RPMI7951 (cell line): Measurements from ENCODE around the gene DUSP7. TPM values are rescaled to one million over a fixed set of nuclear protein-coding genes. Genes with fewer than 3 reads are reported as not detected.

Experiments used
- DNase-seq: peaks from one replicate; pipeline ENCODE4 v3.0.0-alpha.2; 2012; ENCODE audit warnings: low read depth
- total RNA-seq: library from RNA; depleted of rRNA; stranded (reverse); fragments of >200 nt; shearing (Covaris generic); gene quantifications from 2 replicates; pipeline ENCODE4 v1.2.3, GENCODE V29; 2014

DUSP7 gene
- total RNA-seq, 1 experiment from 2014 or later: 16.9 TPM

DNA sequence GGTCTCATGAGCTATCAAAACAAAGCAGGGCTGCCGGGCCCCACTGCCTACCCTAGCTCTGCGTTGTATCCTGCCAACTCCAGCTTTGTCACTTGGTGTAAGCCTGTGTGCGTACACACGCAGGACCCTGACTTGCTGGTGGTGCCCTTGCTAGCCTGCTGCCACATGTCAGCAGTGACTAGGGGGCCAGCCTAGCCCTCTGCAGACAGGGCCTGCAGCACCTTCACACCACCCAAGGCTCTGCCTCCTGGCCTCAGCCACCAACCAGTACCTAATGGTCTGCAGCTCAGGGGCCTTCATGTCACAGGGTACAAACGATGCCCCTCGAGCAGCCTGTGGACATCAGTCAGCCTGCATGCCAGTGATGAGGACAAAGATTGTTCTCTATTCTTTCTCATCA, 30.1 kb upstream of the DUSP7 start:
- DNase-seq: no peak

DNA sequence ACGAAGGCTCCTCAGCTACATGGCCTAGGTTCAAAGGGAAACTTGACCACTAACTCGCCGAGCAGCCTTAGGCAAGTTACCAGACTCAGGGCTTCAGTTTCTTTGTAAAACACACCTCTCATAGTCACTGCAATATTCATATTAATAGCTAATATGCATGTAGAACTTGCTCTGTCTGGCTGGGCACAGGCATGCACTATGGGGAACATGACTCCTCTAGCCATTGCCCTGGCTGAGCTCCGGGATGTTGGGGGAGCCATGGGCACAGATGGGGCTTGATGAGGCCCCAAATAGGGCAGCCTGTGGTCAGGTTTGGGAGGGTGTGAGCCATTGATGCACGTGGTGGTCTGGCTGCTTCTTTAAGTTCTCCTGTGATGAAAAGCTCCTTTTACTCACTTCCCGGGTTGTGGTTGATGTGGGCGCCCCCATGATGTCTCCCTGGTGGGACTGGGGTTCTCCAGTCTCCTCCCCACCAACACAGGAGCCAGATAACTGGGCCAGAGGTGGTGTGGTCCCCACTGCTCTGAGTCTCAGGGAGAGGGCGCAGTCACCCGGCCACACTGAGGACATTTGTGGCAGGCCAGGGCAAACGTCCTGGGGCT, 29.4 kb upstream of the DUSP7 start:
- DNase-seq: no peak

DNA sequence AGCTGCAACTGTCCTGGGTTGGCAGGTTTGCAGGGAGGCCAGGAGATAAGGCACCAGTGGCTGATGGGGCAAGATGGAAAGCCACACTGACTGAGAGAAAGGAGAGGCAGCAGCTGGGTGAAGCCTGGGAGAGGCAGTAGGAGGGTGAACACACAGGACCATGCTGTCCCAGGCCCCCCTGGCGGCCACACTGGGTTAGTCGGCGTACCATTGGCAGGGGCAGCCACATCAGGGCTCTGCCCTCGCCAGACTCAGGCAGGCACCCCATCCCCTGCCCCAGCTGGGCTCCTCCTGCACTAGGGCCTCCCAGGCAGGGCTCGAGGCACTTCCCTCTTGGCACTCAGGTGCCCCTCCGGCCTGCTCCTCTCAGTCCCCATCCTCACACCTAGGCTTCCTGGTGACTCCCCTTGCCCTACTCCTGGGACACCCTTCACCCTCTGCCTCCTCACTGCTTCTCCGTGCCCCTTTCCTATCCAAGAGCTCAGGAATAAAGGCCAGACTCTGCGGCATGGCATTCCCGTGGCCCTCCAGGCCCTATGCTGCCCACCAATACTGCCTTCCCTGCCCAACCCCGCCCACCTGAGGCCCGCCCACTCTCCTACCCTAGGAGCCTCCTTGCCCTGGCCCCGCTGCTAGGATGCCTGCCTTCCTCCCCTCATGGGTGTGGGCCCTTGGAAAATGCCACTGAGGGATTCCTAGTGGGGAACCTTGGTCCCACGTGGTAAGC, 28.7 kb upstream of the DUSP7 start:
- DNase-seq: no peak

DNA sequence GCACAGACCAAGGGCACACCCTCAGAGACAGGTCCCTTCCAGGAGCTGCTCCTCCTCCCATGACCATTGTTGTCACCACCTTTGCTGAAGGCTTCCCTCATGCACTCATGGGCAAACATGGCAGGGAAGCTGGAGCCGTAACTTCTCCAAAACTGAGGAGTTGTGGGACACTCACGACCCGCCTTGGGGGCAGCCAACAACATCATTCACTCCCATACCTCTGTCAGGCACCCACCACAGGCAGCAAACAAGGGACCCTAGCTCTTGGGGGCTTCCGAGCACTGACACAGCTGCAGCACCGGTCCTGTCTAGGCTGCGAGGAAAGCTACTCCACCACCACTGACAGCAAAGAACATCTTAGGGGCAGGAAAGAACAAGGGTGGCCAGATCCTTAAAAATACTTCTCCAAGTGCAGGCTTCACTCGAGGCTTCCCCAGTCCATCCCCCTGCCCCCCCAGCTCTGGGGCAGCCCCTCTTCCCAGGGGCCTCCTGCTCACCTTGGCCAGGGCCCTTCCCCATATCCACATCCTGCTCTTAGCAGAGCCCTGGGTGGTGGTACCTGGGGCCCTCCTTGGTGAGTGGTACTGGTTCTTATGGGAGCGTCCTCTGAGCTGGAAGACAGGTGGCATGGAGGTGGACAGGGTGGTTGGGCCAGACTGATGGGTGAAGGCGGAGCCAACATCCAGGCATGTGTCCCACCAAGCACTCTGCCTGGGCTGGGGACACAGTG, 28.0 kb upstream of the DUSP7 start:
- no peak for DNase-seq

DNA sequence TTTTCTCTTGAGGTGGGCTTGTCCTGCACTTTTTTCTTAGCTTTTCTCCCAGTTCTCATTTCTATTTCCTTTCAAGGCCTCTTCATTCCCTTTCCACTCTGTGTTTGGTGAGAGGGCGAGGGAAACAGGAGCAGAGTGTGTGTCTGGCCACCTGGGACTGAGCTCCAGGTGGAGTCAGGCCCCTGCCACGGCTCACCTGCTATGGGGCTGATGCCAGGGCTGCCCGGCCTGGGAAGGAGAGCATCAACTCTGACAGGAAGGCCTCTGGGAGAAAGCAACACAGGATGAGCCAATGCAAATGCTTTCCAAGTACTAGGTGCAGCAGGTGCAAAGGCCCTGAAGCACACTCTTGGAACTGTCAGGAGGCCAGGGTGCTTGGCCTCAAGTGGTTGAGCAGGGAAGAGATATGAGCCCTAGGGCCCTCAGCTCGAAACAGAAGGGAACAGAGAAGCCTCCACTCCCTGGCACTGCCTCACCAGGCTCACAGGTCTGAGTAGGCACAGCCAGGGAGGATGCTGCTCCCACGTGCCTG, 27.3 kb upstream of the DUSP7 start:
- DNase-seq: no peak

DNA sequence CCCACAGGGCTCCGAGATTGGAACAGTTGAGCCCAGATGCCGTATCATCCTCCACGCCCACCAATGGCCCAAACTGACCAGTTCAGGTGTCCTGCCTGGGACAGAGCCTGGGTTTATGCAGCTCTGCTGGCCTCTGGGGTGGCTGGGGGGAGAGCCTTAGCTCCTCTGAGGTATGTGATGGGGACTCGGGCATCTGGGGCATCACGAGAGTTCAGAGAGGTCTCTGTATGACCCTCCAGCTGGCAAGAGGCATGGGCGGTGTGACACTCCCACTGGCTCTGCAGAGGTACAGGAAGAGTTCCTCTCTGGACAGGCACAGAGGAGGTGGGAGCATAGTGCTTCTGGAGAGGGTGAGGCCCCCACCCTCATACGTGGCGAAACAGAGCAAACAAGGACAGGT, 26.6 kb upstream of the DUSP7 start:
- no peak for DNase-seq

DNA sequence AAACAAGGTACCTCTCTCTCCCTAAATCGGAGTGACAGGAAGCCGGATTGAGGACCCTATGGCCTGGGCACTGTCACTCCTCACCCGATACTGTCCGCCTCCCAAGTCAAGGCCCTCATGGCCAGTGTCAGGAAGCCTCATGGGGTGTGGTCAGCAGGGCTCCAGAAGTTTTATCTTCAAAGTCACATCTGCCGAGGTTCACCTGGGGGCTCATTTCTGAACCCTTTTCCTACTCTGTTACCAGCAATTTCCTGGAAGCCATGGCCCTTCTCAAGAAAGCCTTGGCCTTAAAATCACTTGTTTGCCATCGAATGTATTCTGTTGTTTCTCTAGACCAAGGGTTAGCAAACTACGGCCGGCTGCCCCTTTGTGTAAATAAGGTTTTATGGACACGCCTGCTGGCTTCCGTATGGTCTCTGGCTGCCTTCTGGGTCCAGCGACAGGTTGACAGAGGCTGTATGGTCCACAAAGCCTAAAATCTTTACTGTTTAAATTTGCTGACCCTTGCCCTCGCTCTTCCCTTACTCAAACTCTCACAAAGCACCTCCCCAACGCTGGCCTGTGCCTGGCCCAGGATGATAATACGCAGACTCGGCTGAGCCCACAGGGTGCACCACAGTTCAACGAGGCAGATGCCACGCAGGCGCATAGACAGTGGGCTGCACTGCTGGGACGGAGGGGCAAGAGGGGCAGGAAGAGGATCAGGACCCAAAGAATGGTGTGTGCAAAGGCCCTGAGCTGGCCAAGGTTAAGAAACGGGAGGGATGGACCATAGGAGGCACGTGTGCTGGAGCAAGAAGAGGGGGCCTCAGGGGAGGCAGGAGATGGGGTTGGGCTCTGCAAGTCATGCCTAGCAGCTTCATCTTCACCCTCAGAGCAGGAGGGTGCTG, 24.7 kb upstream of the DUSP7 start:
- DNase-seq: no peak

DNA sequence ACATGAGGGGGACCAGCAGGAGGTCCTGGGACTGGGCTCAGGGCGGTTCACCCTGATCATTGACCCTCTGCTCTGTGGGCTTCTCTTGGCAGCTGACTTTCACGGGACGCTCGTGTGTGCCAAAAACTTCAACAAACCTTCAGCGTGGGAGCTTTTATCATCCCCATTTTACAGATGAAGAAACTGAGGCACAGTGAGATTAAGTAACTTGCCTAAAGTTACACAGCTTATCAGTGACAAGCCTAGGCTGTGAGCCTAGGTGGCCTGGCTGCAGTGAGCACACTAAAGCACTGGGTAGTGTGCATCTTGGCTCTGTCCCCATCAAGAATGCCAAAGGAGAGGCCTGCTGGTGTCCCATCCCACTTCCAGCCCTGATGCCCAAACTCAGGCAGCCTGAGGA, 23.6 kb upstream of the DUSP7 start:
- DNase-seq: no peak

DNA sequence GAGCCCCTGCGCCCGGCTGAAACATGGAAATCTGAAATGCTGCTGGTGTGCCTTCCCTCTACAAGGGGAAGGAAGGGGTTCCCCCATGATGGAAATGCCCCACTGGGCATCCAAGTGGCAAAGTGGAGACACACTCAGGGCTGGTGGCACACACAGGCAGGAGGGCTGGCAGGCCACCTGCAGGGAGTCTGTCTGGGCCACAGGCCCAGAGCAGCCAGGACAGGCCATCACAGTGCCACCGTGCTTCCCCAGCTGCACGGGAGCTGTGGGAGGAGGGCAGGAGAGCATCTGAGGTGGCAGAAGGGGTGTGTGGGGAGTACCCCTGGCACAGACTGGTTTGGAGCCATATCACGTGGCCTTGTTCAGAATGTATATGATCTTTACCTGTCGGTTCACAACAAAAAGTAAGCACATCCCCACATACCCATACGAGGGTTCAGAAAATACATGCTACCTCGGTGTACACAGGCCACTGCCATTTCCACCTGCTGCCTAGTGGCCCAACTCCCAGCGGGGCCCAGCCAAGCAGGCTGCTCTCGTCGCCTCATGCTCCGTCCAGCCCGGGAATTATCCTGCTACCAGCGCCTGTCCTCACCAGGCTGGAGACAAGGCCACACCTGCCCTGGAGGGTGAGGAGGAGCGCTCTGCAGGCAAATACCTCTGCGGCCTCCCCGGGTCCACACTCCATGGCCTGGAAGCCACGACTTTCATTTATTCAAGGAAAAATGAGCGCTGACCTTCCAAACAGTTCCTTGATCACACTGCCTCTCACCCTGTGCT, 22.6 kb upstream of the DUSP7 start:
- no peak for DNase-seq

DNA sequence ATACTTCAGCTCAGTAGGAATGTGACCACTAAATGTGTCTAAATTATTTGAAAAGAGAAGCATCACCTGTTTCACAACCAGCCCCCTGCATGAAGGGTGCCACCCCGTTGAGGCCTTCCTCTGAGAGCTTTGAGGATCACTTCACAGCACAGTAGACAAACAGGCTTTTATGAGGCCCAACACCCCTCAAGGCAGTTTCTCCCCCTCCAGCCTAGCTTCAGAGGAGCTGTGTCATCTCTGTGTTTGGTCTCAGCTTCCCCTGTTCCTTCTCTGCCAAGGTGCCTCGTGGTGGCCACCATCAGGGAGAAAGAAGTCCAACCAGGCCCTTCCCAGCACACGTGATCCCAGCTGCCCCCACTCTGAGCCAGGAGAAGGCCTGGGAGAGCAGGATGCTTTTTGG, 21.6 kb upstream of the DUSP7 start:
- DNase-seq: no peak

DNA sequence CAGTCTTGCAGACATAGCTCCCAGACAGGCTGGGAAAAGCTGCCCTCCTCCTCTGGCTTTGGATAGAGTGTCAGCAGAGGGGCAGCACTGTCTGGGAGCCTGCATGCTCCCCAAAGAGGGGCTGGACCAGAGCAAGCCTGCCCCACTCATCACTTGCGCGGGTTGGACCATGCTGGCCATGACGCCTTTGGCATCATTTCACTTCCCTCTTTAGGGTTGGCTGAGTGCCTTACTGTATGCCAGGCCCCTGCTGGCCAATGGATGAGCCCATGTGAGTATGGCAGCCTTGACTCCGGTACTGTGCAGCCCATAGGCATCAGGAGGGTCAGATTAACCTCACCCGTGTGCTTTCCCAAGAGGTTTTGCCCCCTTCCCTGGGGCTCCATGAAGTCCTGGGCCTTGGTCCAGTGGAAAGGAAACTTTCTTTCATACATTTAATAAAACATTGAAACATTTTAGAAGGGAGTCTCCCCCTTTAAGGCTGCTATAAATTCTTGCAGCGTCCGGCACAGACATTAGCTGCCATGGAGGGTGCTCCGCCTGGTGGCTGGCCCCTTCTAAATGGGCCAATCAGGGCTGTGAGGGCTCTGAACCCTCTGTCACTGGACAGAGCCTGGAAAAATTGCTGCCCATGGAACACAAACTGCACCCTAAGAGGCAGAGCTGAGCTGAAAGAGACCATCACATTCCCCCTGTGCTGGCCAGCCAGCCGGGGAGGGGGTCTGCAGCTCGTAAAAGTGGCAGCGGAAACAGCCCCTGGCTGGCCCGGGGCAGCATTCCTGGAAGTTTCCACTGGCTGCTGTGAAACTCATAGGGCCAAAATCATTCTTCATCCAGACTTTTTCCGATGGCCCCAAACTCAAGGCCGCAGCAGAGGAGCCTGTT, 20.8 kb upstream of the DUSP7 start:
- DNase-seq: no peak

DNA sequence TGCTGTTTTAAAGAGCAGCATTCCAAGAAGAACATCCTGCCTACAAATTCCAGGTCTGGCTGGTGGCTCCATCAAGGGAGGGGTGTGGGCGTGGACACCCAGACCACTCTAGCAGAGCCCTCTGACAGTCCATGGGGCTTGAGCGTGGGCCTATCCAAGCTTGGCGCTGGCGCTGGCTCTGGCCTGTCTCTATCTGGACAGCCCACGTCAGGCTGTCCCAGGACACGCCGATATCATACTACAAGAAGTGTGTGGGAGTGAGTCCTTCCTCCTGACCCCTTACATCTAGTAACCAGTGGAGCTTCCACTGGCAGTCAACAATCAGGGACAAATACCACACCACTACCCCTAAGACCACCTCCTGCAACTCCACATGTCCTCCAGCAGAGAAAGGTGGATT, 17.1 kb upstream of the DUSP7 start:
- DNase-seq: no peak

DNA sequence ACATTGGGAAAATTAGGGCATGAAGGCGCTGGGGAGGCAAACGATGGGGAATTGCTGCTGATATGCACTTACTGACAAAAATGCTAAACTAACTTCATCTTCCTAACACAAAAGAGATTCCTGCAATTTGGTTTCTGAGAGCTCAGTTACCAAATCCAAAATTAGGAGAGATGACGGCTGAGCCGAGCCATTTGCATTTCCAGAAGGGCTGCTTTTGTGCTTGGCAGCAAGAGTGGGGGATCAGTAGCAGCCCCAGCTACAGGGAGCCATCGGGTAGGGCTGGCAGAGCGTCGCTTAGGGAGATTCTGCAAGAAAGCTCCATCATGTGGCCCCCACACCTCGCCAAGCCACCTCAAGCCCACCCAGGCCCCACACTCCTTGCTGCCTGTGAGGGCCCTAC, 16.1 kb upstream of the DUSP7 start:
- no peak for DNase-seq

DNA sequence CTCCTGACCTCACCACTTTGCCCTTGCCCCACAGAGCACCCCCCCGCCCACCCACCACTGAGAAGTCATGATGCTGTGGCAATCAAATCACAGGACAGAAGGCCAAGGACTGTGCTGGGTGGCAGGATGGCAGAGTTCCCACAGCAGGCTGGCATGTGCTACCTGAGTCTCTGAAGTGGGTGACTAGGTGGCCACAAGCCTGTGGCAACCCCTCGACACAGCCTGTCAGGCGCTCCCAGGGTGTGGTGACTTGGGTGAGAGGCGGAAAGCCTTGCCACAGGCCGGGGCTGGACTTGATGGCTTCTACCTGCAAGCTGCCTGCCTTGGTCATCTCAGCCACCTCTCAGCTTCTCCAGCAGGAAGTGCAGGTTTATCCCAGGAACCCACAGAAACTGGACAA, 15.6 kb upstream of the DUSP7 start:
- no peak for DNase-seq

DNA sequence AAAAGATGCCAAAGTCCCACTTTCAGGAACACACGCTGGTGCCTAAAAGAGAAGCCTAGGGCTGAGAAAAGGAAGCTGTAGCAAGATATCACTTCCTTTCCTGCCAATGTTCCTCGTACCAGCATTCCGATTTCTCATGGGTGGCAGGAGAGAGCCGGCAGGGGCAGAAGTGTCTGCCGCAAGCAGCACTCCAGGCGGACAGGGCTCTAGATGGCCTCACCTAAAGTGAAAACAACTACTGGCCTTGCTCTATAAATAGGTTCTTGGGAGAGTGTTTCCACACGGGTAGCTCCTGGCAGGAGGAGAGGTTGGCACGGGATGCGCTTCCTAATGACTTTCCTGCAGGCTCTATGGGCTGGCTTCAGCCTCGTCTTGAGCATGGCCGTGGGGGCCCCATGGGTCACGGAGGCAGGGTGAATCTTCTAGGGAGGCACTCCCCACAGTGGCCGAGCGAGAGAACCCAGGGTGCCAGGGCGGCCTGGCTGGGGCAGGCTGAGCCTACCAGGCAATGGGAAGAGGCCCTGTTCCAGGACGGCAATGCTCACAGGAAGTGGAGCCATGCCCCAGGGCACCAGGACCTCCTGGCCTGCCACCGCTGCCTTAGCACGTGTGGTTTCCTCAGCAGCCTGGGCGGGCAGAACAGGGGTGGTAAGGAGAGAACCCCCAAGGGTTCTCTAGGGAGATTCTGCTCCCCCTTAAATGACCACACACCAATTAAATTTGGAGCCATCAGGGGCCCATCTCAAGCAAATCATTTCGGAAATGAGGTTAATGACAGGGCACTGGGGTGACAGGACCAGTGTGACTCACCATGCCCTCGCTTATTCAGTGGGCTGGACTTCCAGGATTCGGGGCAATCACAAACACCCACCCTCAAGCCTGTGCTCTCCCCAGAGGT, 14.6 kb upstream of the DUSP7 start:
- DNase-seq: peak; percentile 96

DNA sequence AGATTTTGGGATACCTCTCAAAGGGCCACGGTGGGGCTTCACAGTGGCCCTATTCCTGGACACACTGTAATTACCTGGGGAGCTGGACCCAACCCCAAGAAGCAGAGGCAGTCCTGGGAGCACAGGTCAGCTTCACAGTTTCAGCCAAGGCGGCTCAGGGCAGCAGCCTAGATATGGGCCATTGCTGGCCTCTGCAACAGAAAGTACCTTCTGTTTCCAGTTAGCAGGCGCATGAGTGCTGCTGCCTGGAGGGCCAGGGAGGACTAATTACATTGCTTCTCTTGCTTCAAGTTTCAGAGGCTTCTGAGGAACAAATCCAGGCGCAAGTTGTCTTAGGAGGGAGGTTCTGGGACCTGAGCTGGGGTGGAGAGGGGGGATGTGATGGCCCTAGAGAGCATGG, 13.5 kb upstream of the DUSP7 start:
- peak; percentile 48 for DNase-seq

DNA sequence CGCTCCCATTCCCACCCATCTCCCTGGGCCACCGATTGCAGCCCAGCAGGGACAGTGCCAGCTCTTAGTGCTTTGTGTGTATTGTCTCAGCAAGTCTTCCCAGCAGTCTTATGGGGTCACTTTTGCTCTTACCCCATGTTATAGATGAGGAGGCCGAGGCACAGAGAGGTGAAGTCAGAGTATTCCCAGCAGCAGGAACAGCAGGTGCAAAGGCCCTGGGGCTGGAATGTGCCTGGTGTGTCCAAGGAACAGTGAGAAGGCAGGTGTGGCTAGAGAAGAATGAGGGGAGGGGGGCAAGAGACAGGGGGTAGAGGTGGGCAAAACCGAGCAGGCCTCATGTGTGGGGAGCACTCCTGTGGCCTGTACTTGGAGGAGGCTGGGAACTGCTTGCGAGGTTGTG, 12.8 kb upstream of the DUSP7 start:
- no peak for DNase-seq

DNA sequence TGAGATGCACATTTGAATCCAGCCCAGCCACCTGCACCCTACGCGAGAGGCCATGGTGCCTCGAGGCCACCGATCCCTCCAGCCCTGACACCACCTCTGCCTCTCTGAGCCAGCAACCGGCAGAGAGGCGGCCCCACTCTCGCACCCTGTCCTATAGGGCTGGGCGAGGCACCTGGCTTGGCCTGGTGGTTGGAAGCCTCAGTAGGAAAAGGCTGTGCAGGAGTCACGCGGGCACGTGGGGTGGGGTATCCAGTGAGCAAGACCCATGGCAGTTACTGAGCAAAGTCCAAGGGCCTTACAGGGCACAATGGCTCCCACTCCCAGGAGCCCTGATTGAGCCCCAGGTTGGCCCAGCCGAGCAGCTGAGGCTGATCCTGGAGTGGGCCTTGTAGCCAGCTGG, 12.4 kb upstream of the DUSP7 start:
- no peak for DNase-seq

DNA sequence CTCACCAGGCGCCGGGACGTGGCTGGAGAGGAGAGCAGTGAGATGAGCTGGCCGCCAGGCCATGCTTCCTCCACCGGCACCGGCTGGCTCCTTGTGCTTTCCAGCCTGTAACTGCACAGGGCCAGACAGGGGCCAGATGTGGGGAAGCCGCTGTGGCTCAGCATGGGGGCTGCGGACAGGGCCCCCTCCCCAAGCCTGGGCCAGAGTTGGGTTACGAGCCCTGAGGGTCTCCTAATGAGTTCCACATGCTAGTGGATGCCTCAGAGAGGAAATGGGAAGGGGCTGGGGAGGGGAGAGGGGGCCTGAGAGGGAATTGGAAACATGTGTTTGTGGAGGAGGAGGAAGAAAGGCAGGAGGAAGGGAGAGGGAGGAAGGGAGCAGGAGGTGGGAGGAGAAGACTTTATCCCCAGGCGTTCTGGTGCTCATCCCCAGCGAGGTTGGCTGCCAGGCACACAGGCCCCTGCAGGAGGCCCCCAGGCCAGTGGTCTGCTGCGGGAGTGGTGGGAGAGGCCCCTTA, 11.7 kb upstream of the DUSP7 start:
- peak; percentile 73 for DNase-seq
